GM12873 (cell line): ENCODE results near the gene HAO1.

Experiments
- CTCF ChIP-seq: IDR thresholded peaks from 2 replicates; pipeline ENCODE4 v1.5.1; 2012; ENCODE audit warnings: low read depth, mild to moderate bottlenecking, moderate library complexity, low read length, control low read depth; ENCODE audit not compliant: insufficient read depth; ENCODE audit errors: missing control alignments

The HAO1 gene

GRCh38 chr20:7943891-7944290 is 3.6 kb upstream of the HAO1 start:
- no peak for TF ChIP-seq CTCF

- TF ChIP-seq CTCF: no peak
These were observed 595 bp downstream of the HAO1 start for GRCh38 chr20:7939663-7940062.

GRCh38 chr20:7938058-7938457 is 2.2 kb downstream of the HAO1 start:
- no peak for TF ChIP-seq CTCF

GRCh38 chr20:7937328-7937727 is 2.9 kb downstream of the HAO1 start:
- TF ChIP-seq CTCF: no peak

- TF ChIP-seq CTCF: no peak
These were observed 5.2 kb downstream of the HAO1 start for GRCh38 chr20:7935027-7935551.

- TF ChIP-seq CTCF: no peak
These were observed 6.9 kb downstream of the HAO1 start for GRCh38 chr20:7933346-7933745.

GRCh38 chr20:7930343-7930742 is 9.9 kb downstream of the HAO1 start:
- TF ChIP-seq CTCF: no peak
